ENCODE results near the gene OGG1.

GRCh38 chr3:9743548-9743947 is 6.2 kb upstream of the OGG1 start:
- TF ChIP-seq, protein P1, sequence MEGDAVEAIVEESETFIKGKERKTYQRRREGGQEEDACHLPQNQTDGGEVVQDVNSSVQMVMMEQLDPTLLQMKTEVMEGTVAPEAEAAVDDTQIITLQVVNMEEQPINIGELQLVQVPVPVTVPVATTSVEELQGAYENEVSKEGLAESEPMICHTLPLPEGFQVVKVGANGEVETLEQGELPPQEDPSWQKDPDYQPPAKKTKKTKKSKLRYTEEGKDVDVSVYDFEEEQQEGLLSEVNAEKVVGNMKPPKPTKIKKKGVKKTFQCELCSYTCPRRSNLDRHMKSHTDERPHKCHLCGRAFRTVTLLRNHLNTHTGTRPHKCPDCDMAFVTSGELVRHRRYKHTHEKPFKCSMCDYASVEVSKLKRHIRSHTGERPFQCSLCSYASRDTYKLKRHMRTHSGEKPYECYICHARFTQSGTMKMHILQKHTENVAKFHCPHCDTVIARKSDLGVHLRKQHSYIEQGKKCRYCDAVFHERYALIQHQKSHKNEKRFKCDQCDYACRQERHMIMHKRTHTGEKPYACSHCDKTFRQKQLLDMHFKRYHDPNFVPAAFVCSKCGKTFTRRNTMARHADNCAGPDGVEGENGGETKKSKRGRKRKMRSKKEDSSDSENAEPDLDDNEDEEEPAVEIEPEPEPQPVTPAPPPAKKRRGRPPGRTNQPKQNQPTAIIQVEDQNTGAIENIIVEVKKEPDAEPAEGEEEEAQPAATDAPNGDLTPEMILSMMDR (IDR thresholded peaks at IDR 0.05), result no peak
- no peak for TF ChIP-seq POLR2A (IDR thresholded peaks at IDR 0.05)

Data from right lobe of liver (tissue), 4 donors.